ENCODE results near the gene OPHN1. TPM values are rescaled to one million over a fixed set of nuclear protein-coding genes. Genes with fewer than 3 reads are reported as not detected.

The OPHN1 gene
- total and polyA plus RNA-seq, 2 experiments from 2014 or later, result 2.2 to 3.8 TPM

DNA sequence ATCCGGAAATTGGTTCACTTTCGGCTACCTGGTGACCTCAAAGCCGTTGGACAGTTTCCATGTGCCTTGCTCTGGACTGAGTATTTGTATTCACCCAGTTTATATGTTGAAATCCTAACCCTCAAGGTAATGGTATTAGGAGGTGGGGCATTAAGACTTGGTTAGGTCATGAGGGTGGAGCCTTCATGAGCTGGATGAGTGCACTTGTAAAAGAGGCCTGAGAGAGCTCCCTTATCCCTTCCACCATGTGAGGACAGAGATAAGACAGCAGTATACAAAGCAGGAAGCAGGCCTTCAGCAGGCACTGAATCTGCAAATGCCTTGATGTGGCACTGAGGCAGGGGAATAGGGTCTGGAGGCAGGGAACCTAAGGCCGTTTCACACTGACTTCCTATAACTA is 5.3 kb upstream of the OPHN1 start (continued):
- no peak for TF ChIP-seq JUNB (IDR thresholded peaks at IDR 0.05; ENCODE audit: unreplicated experiment)
- TF ChIP-seq CREB1 (CRISPR knock-in tag; IDR thresholded peaks at IDR 0.05; ENCODE audit: low read depth), result no peak
- no peak for TF ChIP-seq EZH2phosphoT487 (IDR thresholded peaks at IDR 0.05; ENCODE audit: unreplicated experiment)
- no peak for TF ChIP-seq ZNF114 (CRISPR knock-in tag; IDR thresholded peaks at IDR 0.05)
- TF ChIP-seq, protein P1, sequence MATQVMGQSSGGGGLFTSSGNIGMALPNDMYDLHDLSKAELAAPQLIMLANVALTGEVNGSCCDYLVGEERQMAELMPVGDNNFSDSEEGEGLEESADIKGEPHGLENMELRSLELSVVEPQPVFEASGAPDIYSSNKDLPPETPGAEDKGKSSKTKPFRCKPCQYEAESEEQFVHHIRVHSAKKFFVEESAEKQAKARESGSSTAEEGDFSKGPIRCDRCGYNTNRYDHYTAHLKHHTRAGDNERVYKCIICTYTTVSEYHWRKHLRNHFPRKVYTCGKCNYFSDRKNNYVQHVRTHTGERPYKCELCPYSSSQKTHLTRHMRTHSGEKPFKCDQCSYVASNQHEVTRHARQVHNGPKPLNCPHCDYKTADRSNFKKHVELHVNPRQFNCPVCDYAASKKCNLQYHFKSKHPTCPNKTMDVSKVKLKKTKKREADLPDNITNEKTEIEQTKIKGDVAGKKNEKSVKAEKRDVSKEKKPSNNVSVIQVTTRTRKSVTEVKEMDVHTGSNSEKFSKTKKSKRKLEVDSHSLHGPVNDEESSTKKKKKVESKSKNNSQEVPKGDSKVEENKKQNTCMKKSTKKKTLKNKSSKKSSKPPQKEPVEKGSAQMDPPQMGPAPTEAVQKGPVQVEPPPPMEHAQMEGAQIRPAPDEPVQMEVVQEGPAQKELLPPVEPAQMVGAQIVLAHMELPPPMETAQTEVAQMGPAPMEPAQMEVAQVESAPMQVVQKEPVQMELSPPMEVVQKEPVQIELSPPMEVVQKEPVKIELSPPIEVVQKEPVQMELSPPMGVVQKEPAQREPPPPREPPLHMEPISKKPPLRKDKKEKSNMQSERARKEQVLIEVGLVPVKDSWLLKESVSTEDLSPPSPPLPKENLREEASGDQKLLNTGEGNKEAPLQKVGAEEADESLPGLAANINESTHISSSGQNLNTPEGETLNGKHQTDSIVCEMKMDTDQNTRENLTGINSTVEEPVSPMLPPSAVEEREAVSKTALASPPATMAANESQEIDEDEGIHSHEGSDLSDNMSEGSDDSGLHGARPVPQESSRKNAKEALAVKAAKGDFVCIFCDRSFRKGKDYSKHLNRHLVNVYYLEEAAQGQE (IDR thresholded peaks at IDR 0.05; ENCODE audit: unreplicated experiment), result no peak

DNA sequence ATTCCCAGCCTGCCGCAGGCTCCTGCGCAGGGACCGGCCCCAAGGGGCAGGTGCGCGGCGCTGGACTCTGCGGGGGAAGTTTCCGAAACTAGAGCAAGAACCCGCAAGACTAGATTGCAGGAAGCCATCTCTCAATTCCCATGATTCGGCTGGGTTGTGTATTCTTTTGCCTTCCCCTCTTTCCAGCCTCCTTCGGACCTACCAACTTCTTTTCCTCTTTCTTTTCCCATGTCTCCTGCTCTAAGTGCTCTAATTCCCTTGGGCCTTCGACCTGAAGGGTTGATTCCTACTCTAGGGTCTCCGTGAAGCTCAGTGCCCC is 645 bp upstream of the OPHN1 start:
- Mint-ChIP-seq H3K4me3 (peak overlapping the region; percentile 95), H3K27ac (peak overlapping the region; percentile 75), H3K36me3 (ENCODE audit: low read depth) (peaks cover 8% of the 10 kb centered on the region; the same call in 2 of the 3 replicates), H3K27me3 (ENCODE audit: insufficient read depth, low read depth, poor library complexity) (peaks cover 2% of the 10 kb centered on the region), H3K4me1 (peaks cover 21% of the 10 kb centered on the region), H3K9me3 (no peaks in the 10 kb centered on the region)
- Histone ChIP-seq H3K4me2 (peak overlapping the region; percentile 88), H3K36me3 (ENCODE audit: insufficient read depth) (no peaks in the 10 kb centered on the region), H3K4me3 (peak overlapping the region; percentile 79), H2AFZ (peak overlapping the region; percentile 97), H3K27me3 (ENCODE audit: insufficient read depth) (no peaks in the 10 kb centered on the region), H3K9me2 (ENCODE audit: insufficient read depth) (no peaks in the 10 kb centered on the region), H3K4me1 (ENCODE audit: insufficient read depth) (no peaks in the 10 kb centered on the region; the same call in 1 of the 2 replicates), H4K20me1 (replicated peaks; ENCODE audit: insufficient read depth) (no peaks in the 10 kb centered on the region), H3F3A (replicated peaks; ENCODE audit: low read depth) (no peaks in the 10 kb centered on the region), H3K79me2 (replicated peaks; ENCODE audit: insufficient read depth) (no peaks in the 10 kb centered on the region), H3K27ac (ENCODE audit: low read depth) (0 out of 2 replicates have a peak overlapping the region, but pooled peaks have one; percentile 47)
- DNase-seq (ENCODE audit: low spot score) (no peak), ATAC-seq (no peak)
- TF ChIP-seq POLR2AphosphoS5 (IDR thresholded peaks at IDR 0.05; ENCODE audit: low read depth), result 0 out of 2 replicates have a peak, but pooled peaks have one; percentile 30
- TF ChIP-seq, protein P2, sequence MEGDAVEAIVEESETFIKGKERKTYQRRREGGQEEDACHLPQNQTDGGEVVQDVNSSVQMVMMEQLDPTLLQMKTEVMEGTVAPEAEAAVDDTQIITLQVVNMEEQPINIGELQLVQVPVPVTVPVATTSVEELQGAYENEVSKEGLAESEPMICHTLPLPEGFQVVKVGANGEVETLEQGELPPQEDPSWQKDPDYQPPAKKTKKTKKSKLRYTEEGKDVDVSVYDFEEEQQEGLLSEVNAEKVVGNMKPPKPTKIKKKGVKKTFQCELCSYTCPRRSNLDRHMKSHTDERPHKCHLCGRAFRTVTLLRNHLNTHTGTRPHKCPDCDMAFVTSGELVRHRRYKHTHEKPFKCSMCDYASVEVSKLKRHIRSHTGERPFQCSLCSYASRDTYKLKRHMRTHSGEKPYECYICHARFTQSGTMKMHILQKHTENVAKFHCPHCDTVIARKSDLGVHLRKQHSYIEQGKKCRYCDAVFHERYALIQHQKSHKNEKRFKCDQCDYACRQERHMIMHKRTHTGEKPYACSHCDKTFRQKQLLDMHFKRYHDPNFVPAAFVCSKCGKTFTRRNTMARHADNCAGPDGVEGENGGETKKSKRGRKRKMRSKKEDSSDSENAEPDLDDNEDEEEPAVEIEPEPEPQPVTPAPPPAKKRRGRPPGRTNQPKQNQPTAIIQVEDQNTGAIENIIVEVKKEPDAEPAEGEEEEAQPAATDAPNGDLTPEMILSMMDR (conservative IDR thresholded peaks at IDR 0.05; ENCODE audit: low read depth in 2 of 2), result no peak

DNA sequence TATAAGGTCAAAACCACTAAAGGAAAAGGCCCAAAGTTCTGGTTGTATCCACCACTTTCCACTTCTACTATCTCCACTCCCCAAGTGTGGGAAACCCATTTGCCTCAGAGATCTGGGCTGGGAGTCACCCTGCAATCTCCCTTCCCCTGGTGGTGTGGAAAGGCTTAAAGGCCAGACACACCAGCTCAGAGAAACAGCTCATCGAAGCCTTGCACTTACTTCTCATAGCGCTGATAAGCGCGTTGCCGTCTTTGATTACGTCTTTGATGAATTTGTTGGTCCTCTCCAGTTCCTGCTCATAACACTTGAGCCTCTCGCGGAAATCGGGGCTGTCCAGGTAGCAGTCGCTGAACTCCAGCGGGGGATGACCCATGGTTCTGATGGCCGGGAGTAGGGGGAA is 647 bp downstream of the OPHN1 start:
- no peaks in the 10 kb centered on the region for H3K27me3 ChIP-seq (ENCODE audit: insufficient read depth)
- H3K27me3 Mint-ChIP-seq (ENCODE audit: insufficient read depth, low read depth, poor library complexity), result peaks cover 3% of the 10 kb centered on the region
- peak overlapping the region; percentile 95 for H3K4me3 Mint-ChIP-seq
- H4K20me1 ChIP-seq (replicated peaks; ENCODE audit: insufficient read depth), result no peaks in the 10 kb centered on the region
- ATAC-seq (no peak), DNase-seq (ENCODE audit: low spot score) (no peak)
- H3K4me1 Mint-ChIP-seq, result peaks cover 21% of the 10 kb centered on the region
- peaks cover 12% of the 10 kb centered on the region; the same call in 2 of the 3 replicates for H3K36me3 Mint-ChIP-seq (ENCODE audit: low read depth)
- H3K79me2 ChIP-seq (replicated peaks; ENCODE audit: insufficient read depth), result no peaks in the 10 kb centered on the region
- no peak overlapping the region; the same call in 1 of the 2 replicates for H3K27ac ChIP-seq (ENCODE audit: low read depth)
- H3K4me1 ChIP-seq (ENCODE audit: insufficient read depth), result no peaks in the 10 kb centered on the region; the same call in 1 of the 2 replicates
- peak overlapping the region; percentile 63; the same call in 1 of the 2 replicates for H2AFZ ChIP-seq
- no peaks in the 10 kb centered on the region for H3K9me3 Mint-ChIP-seq
- peak overlapping the region; percentile 79 for H3K4me3 ChIP-seq
- no peaks in the 10 kb centered on the region for H3K9me2 ChIP-seq (ENCODE audit: insufficient read depth)
- H3K27ac Mint-ChIP-seq, result peak overlapping the region; percentile 98; the same call in 1 of the 2 replicates
- no peaks in the 10 kb centered on the region for H3F3A ChIP-seq (replicated peaks; ENCODE audit: low read depth)
- peak overlapping the region; percentile 88 for H3K4me2 ChIP-seq
- H3K36me3 ChIP-seq (ENCODE audit: insufficient read depth), result no peaks in the 10 kb centered on the region
- TF ChIP-seq, protein P2 (conservative IDR thresholded peaks at IDR 0.05; ENCODE audit: low read depth in 2 of 2), result no peak
- TF ChIP-seq ZNF331 (CRISPR knock-in tag; IDR thresholded peaks at IDR 0.05; ENCODE audit: low read depth), result no peak
- TF ChIP-seq, protein P3, sequence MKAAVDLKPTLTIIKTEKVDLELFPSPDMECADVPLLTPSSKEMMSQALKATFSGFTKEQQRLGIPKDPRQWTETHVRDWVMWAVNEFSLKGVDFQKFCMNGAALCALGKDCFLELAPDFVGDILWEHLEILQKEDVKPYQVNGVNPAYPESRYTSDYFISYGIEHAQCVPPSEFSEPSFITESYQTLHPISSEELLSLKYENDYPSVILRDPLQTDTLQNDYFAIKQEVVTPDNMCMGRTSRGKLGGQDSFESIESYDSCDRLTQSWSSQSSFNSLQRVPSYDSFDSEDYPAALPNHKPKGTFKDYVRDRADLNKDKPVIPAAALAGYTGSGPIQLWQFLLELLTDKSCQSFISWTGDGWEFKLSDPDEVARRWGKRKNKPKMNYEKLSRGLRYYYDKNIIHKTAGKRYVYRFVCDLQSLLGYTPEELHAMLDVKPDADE (IDR thresholded peaks at IDR 0.05), result no peak
- no peak for TF ChIP-seq EZH2 (IDR thresholded peaks at IDR 0.05; ENCODE audit: low read depth, unreplicated experiment)
- TF ChIP-seq, protein P1 (IDR thresholded peaks at IDR 0.05; ENCODE audit: unreplicated experiment), result no peak
